IPS DF 19.7 (cell line): ENCODE results near the gene ACOT11.

ENCODE experiments used
- DNase-seq: peaks from one replicate; pipeline ENCODE4 v3.0.0-alpha.2; 2013; ENCODE audit warnings: low read depth, low spot score

ACOT11 gene

GRCh38 chr1:54537611-54538010 is 10.4 kb upstream of the ACOT11 start:
- DNase-seq = no peak

DNA sequence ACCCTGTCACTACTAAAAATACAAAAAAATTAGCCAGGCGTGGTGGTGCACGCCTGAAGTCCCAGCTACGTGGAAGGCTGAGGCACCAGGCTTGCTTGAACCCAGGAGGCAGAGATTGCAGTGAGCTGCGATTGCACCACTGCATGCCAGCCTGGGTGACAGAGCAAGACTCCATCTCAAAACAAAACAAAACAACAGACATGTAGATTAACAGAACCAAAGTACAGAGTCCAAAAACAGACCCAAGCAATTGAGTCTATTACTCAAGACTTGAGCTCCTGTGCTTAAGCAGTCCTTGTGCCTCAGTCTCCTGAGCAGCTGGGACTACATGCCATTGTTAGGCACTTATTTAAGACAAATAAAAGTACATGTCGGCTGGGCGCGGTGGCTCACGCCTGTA is 9.5 kb upstream of the ACOT11 start:
- DNase-seq = no peak

DNA sequence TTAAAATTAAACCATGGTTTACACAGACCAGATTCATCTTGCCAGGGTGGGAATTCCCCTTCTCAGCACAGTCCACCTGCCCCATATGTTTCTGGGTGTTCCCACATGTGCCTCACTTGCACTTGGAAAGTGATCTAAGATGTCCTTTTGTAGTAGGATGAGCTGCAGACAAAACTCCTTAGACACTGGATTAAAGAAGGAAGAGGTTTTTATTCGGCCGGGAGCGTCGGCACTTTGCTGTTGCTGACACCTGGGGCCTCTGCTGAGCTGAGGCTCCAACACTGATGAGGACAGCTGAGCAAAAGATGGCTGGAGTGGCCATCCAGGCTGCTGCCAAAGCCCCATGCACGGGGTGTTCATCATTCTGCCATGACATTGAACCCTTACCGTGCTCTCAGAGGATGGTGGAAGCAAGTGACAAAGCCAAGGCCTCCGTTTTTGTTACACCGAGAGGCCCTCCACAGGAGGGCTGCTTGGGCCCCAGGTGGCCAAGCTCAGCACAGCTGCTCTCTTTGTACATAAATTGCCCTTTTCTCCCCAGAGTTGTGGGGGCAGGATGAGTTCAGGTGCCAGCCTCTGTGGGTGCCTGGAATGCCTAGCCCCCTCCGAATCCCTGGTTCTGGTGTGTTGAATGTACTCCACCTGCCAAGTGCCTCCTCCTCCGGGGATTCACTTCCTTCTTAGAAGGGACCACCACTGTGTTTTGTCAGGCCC is 7.3 kb upstream of the ACOT11 start:
- DNase-seq = no peak

GRCh38 chr1:54542120-54542961 is 5.7 kb upstream of the ACOT11 start:
- DNase-seq = peak; percentile 60

GRCh38 chr1:54542962-54543539 is 5.0 kb upstream of the ACOT11 start:
- DNase-seq = peak; percentile 20

DNA sequence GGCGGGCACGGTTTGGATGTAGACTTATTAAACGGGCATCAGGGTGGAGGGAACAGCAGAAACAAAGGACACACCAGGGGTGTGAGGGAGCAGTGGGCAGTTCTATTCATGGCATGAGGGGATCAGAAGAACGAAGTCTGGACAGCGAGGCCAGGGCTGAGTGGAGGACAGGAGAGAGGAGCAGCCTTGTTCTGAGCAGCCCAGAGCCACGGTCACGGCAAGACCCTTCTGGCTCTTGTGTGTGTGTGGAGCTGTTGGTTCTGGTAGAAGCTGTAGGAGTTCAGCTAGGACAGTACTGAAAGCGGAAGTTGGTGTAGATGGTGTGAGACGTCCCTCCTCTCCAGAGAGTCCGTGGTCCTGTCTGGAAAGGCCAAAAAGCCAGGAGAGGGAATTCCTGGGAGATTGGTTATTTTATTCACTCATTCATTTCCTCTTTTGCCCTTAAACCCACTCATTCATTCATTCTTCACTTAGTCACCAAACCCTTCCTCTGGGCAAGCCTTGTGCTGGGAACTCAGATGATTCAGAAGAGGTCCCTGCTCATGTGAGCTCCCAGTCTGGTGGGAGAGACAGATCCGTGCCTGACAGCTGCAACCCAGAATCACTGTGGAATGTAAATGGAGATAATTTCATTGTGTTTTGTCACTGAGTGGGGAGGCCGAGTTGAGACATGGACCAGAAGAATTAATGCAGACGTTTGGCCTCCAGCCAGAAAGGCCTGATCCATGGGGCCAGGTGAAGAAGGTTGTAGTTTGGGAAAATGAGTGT is 4.1 kb upstream of the ACOT11 start:
- DNase-seq = no peak

DNA sequence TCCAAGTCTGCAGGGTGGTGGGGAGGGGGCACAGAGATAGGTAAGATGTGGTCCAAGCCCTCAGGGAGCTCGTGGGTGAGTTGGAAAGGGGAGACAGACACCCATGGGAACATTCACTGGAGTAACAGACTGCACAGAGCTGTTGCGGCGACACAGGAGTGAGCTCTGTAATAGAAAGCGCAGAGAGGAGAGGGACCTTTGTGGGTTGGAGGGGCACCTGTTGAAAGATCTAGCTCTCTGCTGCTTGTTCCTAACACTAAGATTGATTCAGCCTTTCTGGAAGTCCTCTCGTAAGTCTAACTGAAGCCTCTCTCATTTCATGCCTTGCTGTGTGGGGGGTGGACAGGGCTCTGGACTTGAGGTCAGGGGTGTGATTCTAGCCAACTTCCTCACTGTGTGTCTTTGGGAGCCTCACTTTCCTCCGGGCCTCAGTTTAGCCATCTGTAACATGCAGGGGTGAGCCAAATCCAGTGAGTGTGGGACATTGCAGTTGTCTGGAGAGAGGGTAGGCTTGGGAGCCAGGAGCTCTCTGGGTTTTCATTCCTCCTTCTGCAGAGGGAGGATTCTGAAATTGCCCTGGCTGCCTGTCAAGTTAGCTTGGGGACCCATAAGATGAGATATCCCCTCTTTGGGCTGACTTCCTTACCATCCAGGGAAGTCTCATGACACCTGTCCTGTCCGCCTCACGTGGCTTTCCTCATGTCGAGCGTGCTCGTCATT is 2.0 kb upstream of the ACOT11 start:
- no peak for DNase-seq

DNA sequence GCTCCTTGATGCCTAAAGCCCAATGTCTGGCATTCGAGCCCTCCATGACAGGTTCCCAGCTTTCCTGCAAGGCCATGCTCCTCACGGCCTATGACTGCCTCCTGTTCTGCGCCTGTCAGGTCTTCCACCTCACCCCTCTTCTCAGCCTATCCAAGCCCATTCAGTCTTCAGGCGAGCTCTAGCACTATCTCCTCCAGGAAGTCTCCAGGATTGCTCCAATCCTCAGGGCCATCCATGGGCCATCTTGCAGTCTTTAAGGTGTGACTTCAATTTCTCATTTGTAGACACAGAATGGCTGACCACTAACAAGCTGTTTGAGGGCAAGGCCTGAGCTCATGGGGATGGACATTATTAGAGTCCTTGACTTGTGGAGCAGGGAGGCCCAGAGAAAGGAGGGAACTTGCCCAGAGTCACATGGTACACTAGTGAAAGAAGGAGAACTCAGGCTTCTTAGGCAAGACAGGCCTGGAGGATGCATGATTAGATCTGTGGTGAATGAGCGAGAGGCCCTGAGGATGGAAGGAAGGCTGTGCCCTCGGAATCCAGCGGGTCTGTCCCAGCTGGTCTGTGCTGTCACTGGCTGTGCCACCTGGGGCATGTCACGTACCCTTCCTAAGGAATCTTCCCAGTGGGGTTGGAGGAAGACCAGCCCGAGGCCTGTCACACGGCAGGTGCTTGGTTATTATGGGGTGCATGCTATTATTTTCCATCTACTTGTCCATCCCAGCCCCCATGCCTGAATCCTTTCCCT is 1.2 kb upstream of the ACOT11 start:
- no peak for DNase-seq

- DNase-seq = no peak
Observed at GRCh38 chr1:54548389-54549044, 489 bp downstream of the ACOT11 start.

DNA sequence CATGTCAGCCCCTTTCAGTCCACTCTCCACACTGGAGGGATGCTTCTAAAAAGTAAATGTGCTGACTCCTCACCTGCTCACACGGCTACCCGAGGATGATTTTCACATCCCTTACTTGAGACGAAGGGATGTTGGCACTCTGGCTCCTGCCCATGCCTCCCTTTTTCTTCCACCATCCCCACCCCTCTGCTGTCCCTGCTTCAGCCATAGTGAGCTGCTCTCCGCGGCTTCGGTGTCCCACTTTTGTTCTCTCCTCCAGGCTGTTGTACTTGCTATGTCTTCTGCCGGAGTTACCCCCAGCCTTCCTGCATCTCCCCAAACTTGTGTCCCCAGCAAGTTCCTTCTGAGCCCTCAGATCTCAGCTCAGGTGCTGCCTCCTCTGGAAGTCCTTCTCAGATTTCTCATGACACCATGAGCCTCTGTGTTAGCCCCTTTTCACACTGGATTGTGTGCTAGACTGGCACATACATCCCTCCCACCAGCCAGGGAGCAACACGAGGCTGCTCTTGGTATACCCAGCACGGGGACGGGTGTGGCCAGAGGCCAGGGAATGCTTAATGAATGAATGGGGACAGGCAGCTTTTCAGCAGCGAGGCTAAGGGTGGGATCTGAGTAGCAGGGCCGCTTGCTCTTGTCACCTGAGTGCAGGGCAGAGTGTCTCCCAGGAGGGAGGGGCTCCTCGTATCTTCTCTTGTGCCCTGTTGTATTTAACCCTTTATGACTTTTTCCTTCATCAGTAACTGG is 1.3 kb downstream of the ACOT11 start:
- no peak for DNase-seq

GRCh38 chr1:54551891-54552290 is 3.9 kb downstream of the ACOT11 start:
- no peak for DNase-seq

- no peak for DNase-seq
Observed at GRCh38 chr1:54553602-54554313, 5.7 kb downstream of the ACOT11 start.

- no peak for DNase-seq
Observed at GRCh38 chr1:54556110-54556509, 8.1 kb downstream of the ACOT11 start.

GRCh38 chr1:54557671-54558355 is 9.8 kb downstream of the ACOT11 start:
- no peak for DNase-seq

DNA sequence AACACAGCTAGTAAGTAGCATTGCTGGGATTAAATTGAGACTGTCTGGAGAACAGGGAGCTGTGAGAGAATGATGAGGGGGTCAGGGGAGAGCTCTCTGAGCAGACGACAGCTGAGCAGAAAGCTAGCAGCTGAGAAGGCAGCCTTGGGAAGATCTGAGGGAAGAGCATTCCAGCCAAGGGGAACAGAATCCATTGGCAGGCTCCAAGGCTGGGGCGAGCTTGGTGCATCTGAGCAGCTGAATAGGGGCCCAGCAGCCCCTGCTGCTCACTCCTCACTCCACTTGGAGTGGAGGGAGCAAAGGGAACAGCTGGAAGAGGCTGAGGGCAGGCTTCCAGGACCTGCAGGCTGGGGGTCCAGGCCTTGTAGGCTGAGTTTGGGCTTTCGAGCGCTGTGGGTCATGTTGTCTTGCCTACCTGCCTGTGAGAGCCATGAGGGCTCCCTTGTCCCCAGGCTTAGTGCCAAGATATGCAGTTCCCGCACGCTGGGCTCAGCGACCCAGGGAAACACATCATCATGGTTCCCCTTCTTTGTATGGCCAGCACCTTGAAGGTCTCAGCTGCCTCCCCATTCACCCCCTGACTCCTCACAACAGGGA is 10.5 kb downstream of the ACOT11 start:
- DNase-seq = no peak

GRCh38 chr1:54559111-54559548 is 11.1 kb downstream of the ACOT11 start:
- no peak for DNase-seq

DNA sequence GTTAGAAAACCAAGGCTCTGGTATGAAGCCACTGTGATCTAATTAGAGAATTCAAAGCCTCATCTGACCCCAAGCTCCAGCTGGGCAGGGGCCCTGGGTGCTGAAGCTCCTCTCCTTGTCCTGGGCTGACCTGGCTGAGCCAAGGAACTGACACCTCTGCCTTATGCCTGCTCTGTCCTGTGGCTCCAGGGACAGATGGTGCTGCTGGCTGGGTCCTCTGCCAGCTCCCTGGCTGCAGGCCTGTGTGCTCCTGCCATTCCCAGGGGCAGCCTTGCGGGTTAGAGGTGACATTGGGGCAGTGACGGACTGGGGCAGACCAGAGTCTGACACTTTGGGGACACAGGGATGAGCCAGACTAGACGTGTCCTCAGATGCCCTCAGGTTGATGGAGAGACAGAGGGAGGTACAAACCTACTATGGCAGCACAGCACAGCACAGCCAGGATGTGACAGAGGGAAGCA is 11.8 kb downstream of the ACOT11 start:
- no peak for DNase-seq
